ENCODE results near the gene DNAH12.

DNA sequence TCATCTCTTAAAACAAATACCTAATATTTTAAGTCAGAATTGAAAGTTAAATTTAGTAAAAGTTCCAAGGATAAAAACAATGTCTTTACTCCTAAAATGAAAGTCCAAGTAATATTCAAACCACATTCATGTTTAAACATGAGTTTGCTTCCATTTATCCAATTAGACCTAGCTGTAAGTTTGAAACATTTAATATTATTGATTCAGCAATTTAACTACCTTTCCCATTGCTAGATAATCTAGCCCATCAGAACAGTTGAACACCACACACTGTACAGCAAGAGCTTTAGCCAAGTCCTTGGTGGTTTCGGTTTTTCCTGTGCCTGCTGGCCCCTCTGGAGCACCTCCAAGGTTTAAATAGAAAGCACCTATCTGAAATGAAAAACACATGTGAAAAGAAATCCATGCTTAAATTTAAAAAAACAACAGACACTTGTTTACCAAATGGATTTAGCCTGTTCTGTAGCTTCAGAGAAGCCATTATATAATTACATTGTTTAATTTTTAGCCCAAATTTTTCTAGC lies 97.8 kb downstream of the DNAH12 start:
- TF ChIP-seq ZNF274 (IDR thresholded peaks at IDR 0.05; ENCODE audit: low read depth, low read length) (no peak), POLR2A (IDR thresholded peaks at IDR 0.05; ENCODE audit: borderline replicate concordance, extremely low read depth, insufficient read depth, insufficient read length) (no peak), EZH2 (IDR thresholded peaks at IDR 0.05) (no peak), EGR1 (IDR thresholded peaks at IDR 0.05; ENCODE audit: low read depth) (no peak), POLR2AphosphoS5 (IDR thresholded peaks at IDR 0.05; ENCODE audit: low read depth, low read length) (no peak), SP1 (IDR thresholded peaks at IDR 0.05; ENCODE audit: low read depth) (no peak), SIN3A (IDR thresholded peaks at IDR 0.05; ENCODE audit: low read depth) (no peak), SRF (IDR thresholded peaks at IDR 0.05; ENCODE audit: low read depth) (no peak), ELF1 (IDR thresholded peaks at IDR 0.05; ENCODE audit: borderline replicate concordance, low read depth) (no peak), RAD21 (IDR thresholded peaks at IDR 0.05; ENCODE audit: low read depth) (no peak)
- TF ChIP-seq, protein P1, sequence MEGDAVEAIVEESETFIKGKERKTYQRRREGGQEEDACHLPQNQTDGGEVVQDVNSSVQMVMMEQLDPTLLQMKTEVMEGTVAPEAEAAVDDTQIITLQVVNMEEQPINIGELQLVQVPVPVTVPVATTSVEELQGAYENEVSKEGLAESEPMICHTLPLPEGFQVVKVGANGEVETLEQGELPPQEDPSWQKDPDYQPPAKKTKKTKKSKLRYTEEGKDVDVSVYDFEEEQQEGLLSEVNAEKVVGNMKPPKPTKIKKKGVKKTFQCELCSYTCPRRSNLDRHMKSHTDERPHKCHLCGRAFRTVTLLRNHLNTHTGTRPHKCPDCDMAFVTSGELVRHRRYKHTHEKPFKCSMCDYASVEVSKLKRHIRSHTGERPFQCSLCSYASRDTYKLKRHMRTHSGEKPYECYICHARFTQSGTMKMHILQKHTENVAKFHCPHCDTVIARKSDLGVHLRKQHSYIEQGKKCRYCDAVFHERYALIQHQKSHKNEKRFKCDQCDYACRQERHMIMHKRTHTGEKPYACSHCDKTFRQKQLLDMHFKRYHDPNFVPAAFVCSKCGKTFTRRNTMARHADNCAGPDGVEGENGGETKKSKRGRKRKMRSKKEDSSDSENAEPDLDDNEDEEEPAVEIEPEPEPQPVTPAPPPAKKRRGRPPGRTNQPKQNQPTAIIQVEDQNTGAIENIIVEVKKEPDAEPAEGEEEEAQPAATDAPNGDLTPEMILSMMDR (IDR thresholded peaks at IDR 0.05 in 2 of 3, conservative IDR thresholded peaks at IDR 0.05 in 1 of 3; ENCODE audit: borderline replicate concordance in 1 of 3, insufficient read depth in 1 of 3, low read depth in 2 of 3, low read length in 2 of 3): no peak
- TF ChIP-seq, protein P2, sequence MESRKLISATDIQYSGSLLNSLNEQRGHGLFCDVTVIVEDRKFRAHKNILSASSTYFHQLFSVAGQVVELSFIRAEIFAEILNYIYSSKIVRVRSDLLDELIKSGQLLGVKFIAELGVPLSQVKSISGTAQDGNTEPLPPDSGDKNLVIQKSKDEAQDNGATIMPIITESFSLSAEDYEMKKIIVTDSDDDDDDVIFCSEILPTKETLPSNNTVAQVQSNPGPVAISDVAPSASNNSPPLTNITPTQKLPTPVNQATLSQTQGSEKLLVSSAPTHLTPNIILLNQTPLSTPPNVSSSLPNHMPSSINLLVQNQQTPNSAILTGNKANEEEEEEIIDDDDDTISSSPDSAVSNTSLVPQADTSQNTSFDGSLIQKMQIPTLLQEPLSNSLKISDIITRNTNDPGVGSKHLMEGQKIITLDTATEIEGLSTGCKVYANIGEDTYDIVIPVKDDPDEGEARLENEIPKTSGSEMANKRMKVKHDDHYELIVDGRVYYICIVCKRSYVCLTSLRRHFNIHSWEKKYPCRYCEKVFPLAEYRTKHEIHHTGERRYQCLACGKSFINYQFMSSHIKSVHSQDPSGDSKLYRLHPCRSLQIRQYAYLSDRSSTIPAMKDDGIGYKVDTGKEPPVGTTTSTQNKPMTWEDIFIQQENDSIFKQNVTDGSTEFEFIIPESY (IDR thresholded peaks at IDR 0.05; ENCODE audit: extremely low read depth, insufficient replicate concordance, low read length): no peak
- TF ChIP-seq, protein P3, sequence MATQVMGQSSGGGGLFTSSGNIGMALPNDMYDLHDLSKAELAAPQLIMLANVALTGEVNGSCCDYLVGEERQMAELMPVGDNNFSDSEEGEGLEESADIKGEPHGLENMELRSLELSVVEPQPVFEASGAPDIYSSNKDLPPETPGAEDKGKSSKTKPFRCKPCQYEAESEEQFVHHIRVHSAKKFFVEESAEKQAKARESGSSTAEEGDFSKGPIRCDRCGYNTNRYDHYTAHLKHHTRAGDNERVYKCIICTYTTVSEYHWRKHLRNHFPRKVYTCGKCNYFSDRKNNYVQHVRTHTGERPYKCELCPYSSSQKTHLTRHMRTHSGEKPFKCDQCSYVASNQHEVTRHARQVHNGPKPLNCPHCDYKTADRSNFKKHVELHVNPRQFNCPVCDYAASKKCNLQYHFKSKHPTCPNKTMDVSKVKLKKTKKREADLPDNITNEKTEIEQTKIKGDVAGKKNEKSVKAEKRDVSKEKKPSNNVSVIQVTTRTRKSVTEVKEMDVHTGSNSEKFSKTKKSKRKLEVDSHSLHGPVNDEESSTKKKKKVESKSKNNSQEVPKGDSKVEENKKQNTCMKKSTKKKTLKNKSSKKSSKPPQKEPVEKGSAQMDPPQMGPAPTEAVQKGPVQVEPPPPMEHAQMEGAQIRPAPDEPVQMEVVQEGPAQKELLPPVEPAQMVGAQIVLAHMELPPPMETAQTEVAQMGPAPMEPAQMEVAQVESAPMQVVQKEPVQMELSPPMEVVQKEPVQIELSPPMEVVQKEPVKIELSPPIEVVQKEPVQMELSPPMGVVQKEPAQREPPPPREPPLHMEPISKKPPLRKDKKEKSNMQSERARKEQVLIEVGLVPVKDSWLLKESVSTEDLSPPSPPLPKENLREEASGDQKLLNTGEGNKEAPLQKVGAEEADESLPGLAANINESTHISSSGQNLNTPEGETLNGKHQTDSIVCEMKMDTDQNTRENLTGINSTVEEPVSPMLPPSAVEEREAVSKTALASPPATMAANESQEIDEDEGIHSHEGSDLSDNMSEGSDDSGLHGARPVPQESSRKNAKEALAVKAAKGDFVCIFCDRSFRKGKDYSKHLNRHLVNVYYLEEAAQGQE (IDR thresholded peaks at IDR 0.05; ENCODE audit: low read depth): no peak

Measured in HCT116 (cell line).